Measurements from ENCODE around the gene FAM237B.

Gene FAM237B

DNA sequence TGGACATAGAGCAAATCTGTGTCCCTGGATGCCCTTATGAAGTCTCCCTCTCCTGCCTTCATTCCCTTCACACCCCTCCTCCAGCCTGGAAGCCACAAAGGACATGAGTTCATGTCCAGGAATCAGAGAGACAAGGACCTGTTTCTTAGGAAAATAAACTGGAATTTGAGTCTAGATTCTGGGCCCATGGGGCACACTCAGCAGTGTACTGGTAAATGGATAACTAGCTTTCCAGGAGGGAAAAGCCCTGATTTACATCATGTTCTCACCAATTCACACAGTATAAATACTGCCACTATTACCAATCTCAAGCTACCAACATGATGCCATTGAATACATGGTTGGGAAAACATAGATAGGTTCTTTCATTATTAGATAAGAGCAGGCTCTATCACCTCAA is 9.9 kb downstream of the FAM237B start:
- TF ChIP-seq, protein P1, sequence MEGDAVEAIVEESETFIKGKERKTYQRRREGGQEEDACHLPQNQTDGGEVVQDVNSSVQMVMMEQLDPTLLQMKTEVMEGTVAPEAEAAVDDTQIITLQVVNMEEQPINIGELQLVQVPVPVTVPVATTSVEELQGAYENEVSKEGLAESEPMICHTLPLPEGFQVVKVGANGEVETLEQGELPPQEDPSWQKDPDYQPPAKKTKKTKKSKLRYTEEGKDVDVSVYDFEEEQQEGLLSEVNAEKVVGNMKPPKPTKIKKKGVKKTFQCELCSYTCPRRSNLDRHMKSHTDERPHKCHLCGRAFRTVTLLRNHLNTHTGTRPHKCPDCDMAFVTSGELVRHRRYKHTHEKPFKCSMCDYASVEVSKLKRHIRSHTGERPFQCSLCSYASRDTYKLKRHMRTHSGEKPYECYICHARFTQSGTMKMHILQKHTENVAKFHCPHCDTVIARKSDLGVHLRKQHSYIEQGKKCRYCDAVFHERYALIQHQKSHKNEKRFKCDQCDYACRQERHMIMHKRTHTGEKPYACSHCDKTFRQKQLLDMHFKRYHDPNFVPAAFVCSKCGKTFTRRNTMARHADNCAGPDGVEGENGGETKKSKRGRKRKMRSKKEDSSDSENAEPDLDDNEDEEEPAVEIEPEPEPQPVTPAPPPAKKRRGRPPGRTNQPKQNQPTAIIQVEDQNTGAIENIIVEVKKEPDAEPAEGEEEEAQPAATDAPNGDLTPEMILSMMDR (IDR thresholded peaks at IDR 0.05; ENCODE audit: low read length): no peak
- TF ChIP-seq EZH2 (IDR thresholded peaks at IDR 0.05; ENCODE audit: borderline replicate concordance, low read length): no peak
- Histone ChIP-seq H3K4me3 (ENCODE audit: low read depth, low read length, poor library complexity, severe bottlenecking) (no peak overlapping the region), H3K79me2 (ENCODE audit: insufficient read depth, low read length) (no peaks in the 10 kb centered on the region), H3K36me3 (ENCODE audit: insufficient read depth, low read length) (no peaks in the 10 kb centered on the region), H2AFZ (ENCODE audit: low read length) (no peak overlapping the region), H3F3A (ENCODE audit: insufficient read depth, low read length) (no peaks in the 10 kb centered on the region), H3K9me3 (ENCODE audit: low read length) (no peaks in the 10 kb centered on the region), H3K9me2 (ENCODE audit: low read depth, low read length) (no peaks in the 10 kb centered on the region), H3K4me2 (ENCODE audit: low read length) (no peak overlapping the region), H3K27me3 (ENCODE audit: insufficient read depth, low read length) (no peaks in the 10 kb centered on the region), H3K27ac (ENCODE audit: low read depth, low read length, poor library complexity, severe bottlenecking) (no peak overlapping the region), H3K9ac (ENCODE audit: low read length) (no peak overlapping the region), H3K4me1 (ENCODE audit: insufficient read depth, low read length, severe bottlenecking) (no peaks in the 10 kb centered on the region), H4K20me1 (ENCODE audit: insufficient read depth, low read length) (no peaks in the 10 kb centered on the region)

DNA sequence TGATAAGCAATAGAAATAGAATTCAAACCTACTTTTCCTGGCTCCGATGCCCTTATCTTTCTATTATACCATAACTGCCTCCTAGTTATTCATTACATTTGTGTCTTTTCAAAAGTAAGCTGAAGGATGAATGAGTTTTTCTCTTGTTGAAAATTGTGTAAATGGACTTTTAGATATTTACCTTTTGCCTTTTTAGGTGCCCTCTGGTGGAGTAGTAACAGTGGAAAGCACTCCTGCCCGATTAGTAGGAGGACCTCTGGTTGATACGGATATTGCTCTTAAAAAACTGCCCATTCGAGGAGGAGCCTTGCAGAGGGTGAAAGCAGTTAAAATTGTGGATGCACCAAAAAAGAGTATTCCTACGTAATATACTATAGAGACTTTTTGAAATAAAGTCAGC is 11.2 kb downstream of the FAM237B start:
- Histone ChIP-seq H3K9me2 (ENCODE audit: low read depth, low read length) (no peaks in the 10 kb centered on the region), H3K79me2 (ENCODE audit: insufficient read depth, low read length) (no peaks in the 10 kb centered on the region), H3K27me3 (ENCODE audit: insufficient read depth, low read length) (no peaks in the 10 kb centered on the region), H3K4me3 (ENCODE audit: low read depth, low read length, poor library complexity, severe bottlenecking) (no peak overlapping the region), H3K4me1 (ENCODE audit: insufficient read depth, low read length, severe bottlenecking) (no peaks in the 10 kb centered on the region), H4K20me1 (ENCODE audit: insufficient read depth, low read length) (no peaks in the 10 kb centered on the region), H3K9me3 (ENCODE audit: low read length) (no peaks in the 10 kb centered on the region), H2AFZ (ENCODE audit: low read length) (no peak overlapping the region), H3F3A (ENCODE audit: insufficient read depth, low read length) (no peaks in the 10 kb centered on the region), H3K4me2 (ENCODE audit: low read length) (no peak overlapping the region), H3K27ac (ENCODE audit: low read depth, low read length, poor library complexity, severe bottlenecking) (no peak overlapping the region), H3K36me3 (ENCODE audit: insufficient read depth, low read length) (no peaks in the 10 kb centered on the region), H3K9ac (ENCODE audit: low read length) (no peak overlapping the region)
- TF ChIP-seq, protein P1 (IDR thresholded peaks at IDR 0.05; ENCODE audit: low read length): no peak
- no peak for TF ChIP-seq EZH2 (IDR thresholded peaks at IDR 0.05; ENCODE audit: borderline replicate concordance, low read length)

DNA sequence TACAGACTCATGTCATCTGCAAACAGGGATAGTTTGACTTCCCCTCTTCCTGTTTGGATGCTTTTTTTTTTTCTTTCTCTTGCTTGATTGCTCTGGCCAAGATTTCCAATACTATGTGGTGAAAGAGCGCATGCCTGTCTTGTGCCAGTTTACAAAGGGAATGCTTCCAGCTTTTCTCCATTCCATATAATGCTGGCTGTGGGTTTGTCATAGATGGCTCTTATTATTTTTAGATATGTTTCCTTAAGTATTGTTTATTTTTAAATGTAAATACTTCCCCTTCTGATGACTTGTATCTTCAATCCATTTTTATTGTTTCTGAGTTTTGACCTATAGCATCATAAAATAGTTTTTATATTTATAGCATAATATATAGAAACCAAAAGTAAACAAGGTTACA is 17.9 kb downstream of the FAM237B start:
- H3K9ac ChIP-seq (ENCODE audit: low read length): no peak overlapping the region
- H3F3A ChIP-seq (ENCODE audit: insufficient read depth, low read length): no peaks in the 10 kb centered on the region
- H4K20me1 ChIP-seq (ENCODE audit: insufficient read depth, low read length): no peaks in the 10 kb centered on the region
- no peaks in the 10 kb centered on the region for H3K4me1 ChIP-seq (ENCODE audit: insufficient read depth, low read length, severe bottlenecking)
- no peak overlapping the region for H2AFZ ChIP-seq (ENCODE audit: low read length)
- H3K27ac ChIP-seq (ENCODE audit: low read depth, low read length, poor library complexity, severe bottlenecking): no peak overlapping the region
- H3K9me2 ChIP-seq (ENCODE audit: low read depth, low read length): no peaks in the 10 kb centered on the region
- H3K4me3 ChIP-seq (ENCODE audit: low read depth, low read length, poor library complexity, severe bottlenecking): no peak overlapping the region
- no peak for TF ChIP-seq EZH2 (IDR thresholded peaks at IDR 0.05; ENCODE audit: borderline replicate concordance, low read length)
- TF ChIP-seq, protein P1 (IDR thresholded peaks at IDR 0.05; ENCODE audit: low read length): no peak
- H3K9me3 ChIP-seq (ENCODE audit: low read length): no peaks in the 10 kb centered on the region
- H3K36me3 ChIP-seq (ENCODE audit: insufficient read depth, low read length): no peaks in the 10 kb centered on the region
- no peak overlapping the region for H3K4me2 ChIP-seq (ENCODE audit: low read length)
- no peaks in the 10 kb centered on the region for H3K79me2 ChIP-seq (ENCODE audit: insufficient read depth, low read length)
- no peaks in the 10 kb centered on the region for H3K27me3 ChIP-seq (ENCODE audit: insufficient read depth, low read length)

Data from OCI-LY1 (cell line).